ENCODE measurements around the gene DDX54. TPM values are rescaled to one million over a fixed set of nuclear protein-coding genes. Genes with fewer than 3 reads are reported as not detected.

Gene DDX54
- total RNA-seq, 2 donors from 2014 or later = 85.8 to 143 TPM

- peaks cover 0 to 7% of the 10 kb centered on the region in 2 donors for H3K27me3 Mint-ChIP-seq
- H3K9me3 Mint-ChIP-seq = no peaks in the 10 kb centered on the region
- ATAC-seq (peak in 1 of 2 donors; percentile 32), DNase-seq (ENCODE audit: low spot score) (no peak)
- no peak overlapping the region for H3K4me3 Mint-ChIP-seq
- H3K27ac Mint-ChIP-seq = no peak overlapping the region
- H3K36me3 Mint-ChIP-seq = no peaks in the 10 kb centered on the region
- peaks cover 0 to 3% of the 10 kb centered on the region in 2 donors for H3K4me1 Mint-ChIP-seq (ENCODE audit: low read depth in 2 of 2)
Observed at GRCh38 chr12:113114447-113115178, 70.7 kb downstream of the DDX54 start.

GRCh38 chr12:113113397-113113796 is 71.9 kb downstream of the DDX54 start:
- no peak for DNase-seq (ENCODE audit: low spot score)
- no peak for ATAC-seq
- Mint-ChIP-seq H3K9me3 (no peaks in the 10 kb centered on the region), H3K27me3 (peaks cover 0 to 7% of the 10 kb centered on the region in 2 donors), H3K4me1 (ENCODE audit: low read depth in 2 of 2) (peaks cover 0 to 3% of the 10 kb centered on the region in 2 donors), H3K36me3 (no peaks in the 10 kb centered on the region), H3K27ac (no peak overlapping the region), H3K4me3 (no peak overlapping the region)

GRCh38 chr12:113112043-113112899 is 73.0 kb downstream of the DDX54 start:
- no peak overlapping the region for H3K4me3 Mint-ChIP-seq
- H3K27ac Mint-ChIP-seq = no peak overlapping the region
- H3K4me1 Mint-ChIP-seq (ENCODE audit: low read depth in 2 of 2) = peaks cover 0 to 3% of the 10 kb centered on the region in 2 donors
- no peaks in the 10 kb centered on the region for H3K9me3 Mint-ChIP-seq
- H3K27me3 Mint-ChIP-seq = peaks cover 0 to 7% of the 10 kb centered on the region in 2 donors
- no peaks in the 10 kb centered on the region for H3K36me3 Mint-ChIP-seq
- ATAC-seq (no peak), DNase-seq (ENCODE audit: low spot score) (no peak)

- Mint-ChIP-seq H3K4me3 (no peak overlapping the region), H3K36me3 (no peaks in the 10 kb centered on the region), H3K27ac (no peak overlapping the region), H3K27me3 (peaks cover 0 to 10% of the 10 kb centered on the region in 2 donors), H3K4me1 (ENCODE audit: low read depth in 2 of 2) (peaks cover 0 to 3% of the 10 kb centered on the region in 2 donors), H3K9me3 (no peaks in the 10 kb centered on the region)
- DNase-seq (ENCODE audit: low spot score) (no peak), ATAC-seq (no peak)
Observed at GRCh38 chr12:113111247-113111646, 74.0 kb downstream of the DDX54 start.

GRCh38 chr12:113109872-113110599 is 75.2 kb downstream of the DDX54 start:
- H3K9me3 Mint-ChIP-seq = no peaks in the 10 kb centered on the region
- no peaks in the 10 kb centered on the region for H3K36me3 Mint-ChIP-seq
- ATAC-seq = no peak
- H3K4me1 Mint-ChIP-seq (ENCODE audit: low read depth in 2 of 2) = peaks cover 0 to 3% of the 10 kb centered on the region in 2 donors
- no peak overlapping the region for H3K4me3 Mint-ChIP-seq
- H3K27me3 Mint-ChIP-seq = peaks cover 0 to 13% of the 10 kb centered on the region in 2 donors
- no peak overlapping the region for H3K27ac Mint-ChIP-seq
- DNase-seq (ENCODE audit: low spot score) = no peak

- Mint-ChIP-seq H3K27ac (no peak overlapping the region), H3K9me3 (no peaks in the 10 kb centered on the region), H3K4me1 (ENCODE audit: low read depth in 2 of 2) (peaks cover 0 to 3% of the 10 kb centered on the region in 2 donors), H3K36me3 (no peaks in the 10 kb centered on the region), H3K4me3 (no peak overlapping the region), H3K27me3 (peaks cover 0 to 15% of the 10 kb centered on the region in 2 donors)
- DNase-seq (ENCODE audit: low spot score) = no peak
- ATAC-seq = no peak
Observed at GRCh38 chr12:113109360-113109759, 75.9 kb downstream of the DDX54 start.

- Mint-ChIP-seq H3K4me1 (ENCODE audit: low read depth in 2 of 2) (peaks cover 0 to 3% of the 10 kb centered on the region in 2 donors), H3K27me3 (peaks cover 0 to 15% of the 10 kb centered on the region in 2 donors), H3K36me3 (no peaks in the 10 kb centered on the region), H3K4me3 (no peak overlapping the region), H3K9me3 (no peaks in the 10 kb centered on the region), H3K27ac (no peak overlapping the region)
- DNase-seq (ENCODE audit: low spot score) (no peak), ATAC-seq (no peak)
Observed at GRCh38 chr12:113108308-113108707, 77.0 kb downstream of the DDX54 start.

Other genes starting within 250 kb of the DDX54 start
- gene OAS3, start 247.0 kb downstream of the DDX54 start, total RNA-seq = 10 to 100 TPM; 20.1 to 22.5 TPM
- 10 to 100 TPM; 59.2 to 69.7 TPM for gene OAS2, start 207.0 kb downstream of the DDX54 start, total RNA-seq
- 1 to 10 TPM in 1 of 2 donors, not detected in 1; 1.2 TPM for gene DTX1, start 128.7 kb downstream of the DDX54 start, total RNA-seq
- not detected for gene RASAL1, start 49.7 kb downstream of the DDX54 start, total RNA-seq
- under 1 TPM in 1 of 2 donors, not detected in 1; 0.28 TPM for gene CFAP73, start 35.8 kb downstream of the DDX54 start, total RNA-seq
- gene RITA1, start 243 bp upstream of the DDX54 start, total RNA-seq = 10 to 100 TPM; 19.6 to 27.3 TPM
- gene TPCN1, start 36.0 kb upstream of the DDX54 start, total RNA-seq = 10 to 100 TPM; 14.1 to 43.6 TPM
- gene SLC8B1, start 149.6 kb upstream of the DDX54 start, total RNA-seq = 10 to 100 TPM; 19.9 to 28.3 TPM
- 10 to 100 TPM; 23.2 to 26.8 TPM for gene PLBD2, start 173.1 kb upstream of the DDX54 start, total RNA-seq
- gene SDS, start 218.4 kb upstream of the DDX54 start, total RNA-seq = not detected
- 1 to 10 TPM in 1 of 2 donors, under 1 TPM in 1; 0.76 to 2.6 TPM for gene SDSL, start 236.9 kb upstream of the DDX54 start, total RNA-seq

All from natural killer cell treated with Interleukin-12 subunit alpha and Interleukin-12 subunit beta and Interleukin-15 and Interleukin-18, amount 100 ng/mL, for 72 hours (primary cell).